ENCODE results near the gene VWA5B1.

The VWA5B1 gene

DNA sequence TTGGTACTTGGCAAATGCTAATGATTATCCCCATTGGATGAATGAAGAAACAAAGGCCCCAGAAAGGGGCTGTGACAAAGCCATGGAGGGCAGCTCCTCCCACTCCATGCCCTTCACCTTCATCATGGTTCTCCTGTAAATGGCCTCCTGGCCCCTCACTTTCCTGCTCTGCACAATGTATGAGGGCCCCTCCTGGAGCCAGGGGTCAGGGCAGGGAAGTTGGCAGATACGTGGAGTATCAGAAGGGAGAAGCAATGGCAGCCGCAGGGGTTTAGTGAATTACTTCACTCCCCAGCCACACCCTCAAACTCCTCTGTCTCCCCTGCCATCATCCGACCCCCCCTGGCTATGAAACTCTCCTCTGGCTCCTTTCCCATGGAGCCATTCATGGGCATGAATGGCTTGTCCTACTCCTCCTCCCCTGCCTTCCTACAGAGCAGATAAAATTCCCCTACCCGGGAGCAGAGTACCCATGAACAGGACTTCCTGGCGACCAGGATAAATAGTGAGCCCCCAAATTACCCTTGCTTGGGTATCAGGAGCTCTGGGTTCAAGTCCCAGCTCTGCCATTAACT lies 109.0 kb downstream of the VWA5B1 start:
- DNase-seq = no peak

DNA sequence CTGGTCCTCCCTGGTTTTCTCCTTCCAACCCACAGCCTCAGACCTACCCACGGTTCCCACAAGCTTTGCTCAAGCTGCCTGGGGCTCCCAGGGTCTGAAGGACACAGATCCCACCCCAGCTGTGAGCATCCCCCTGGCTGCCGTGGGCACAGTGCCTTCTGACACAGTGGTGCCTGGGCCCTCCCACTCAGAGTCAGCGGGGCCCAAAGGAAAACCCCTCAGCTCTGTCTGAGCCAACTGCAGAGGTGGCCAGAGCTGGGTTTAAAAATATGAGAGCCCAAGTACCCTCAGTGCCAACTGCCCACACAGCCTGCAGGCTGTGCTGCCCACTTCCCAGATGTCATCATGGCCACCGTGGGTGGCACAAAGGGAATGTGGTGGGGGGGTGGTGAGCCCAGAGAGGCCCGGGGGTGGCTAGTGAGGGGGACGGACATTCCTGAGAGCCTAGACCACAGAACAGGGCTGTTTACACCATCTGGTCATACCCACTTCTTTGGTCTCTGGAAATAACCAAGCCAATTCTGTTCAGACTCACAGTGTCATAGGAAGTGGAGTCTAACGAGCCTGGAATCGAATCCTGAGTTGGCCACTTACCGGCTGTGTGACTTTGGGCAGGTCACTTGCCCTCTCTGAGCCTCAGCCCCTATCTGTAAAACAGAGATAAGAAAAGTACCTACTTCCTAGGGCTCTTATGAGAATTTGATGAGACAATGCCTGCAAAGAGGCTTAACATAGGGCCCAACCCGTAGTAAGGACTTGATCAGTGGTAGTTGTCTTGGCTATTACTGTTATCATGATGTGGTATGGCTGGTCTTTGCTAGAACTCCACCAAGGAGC lies 109.9 kb downstream of the VWA5B1 start:
- DNase-seq = no peak

DNA sequence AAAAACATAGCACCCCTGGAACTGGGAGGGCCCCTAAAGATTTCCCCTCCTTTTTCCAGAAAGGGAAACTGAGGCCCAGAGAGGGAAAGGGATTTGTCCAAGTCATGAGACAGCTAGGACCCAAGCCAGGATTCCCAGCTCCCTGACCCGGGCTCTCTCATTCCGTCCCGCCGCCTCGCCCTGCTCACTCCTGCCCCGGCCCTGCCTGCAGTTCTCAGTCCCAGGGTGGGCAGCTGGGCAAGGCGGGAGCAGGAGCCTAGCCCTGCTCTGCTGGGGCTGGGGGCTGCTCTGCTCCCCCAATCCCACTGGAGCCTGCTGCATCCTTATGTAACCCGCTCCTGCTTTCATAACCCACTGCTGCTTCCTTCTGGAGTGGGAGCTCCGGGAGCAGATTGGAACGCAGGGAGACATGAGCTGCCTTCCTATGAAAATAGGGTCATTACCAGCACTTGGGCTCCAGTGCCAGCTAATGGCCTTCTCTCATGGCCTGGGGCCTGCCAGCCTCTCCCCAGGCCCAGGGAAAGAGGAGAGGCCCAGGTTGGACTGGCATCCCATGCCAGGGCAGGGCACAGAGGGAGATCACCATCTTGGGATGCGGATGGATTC lies 110.8 kb downstream of the VWA5B1 start:
- no peak for DNase-seq

DNA sequence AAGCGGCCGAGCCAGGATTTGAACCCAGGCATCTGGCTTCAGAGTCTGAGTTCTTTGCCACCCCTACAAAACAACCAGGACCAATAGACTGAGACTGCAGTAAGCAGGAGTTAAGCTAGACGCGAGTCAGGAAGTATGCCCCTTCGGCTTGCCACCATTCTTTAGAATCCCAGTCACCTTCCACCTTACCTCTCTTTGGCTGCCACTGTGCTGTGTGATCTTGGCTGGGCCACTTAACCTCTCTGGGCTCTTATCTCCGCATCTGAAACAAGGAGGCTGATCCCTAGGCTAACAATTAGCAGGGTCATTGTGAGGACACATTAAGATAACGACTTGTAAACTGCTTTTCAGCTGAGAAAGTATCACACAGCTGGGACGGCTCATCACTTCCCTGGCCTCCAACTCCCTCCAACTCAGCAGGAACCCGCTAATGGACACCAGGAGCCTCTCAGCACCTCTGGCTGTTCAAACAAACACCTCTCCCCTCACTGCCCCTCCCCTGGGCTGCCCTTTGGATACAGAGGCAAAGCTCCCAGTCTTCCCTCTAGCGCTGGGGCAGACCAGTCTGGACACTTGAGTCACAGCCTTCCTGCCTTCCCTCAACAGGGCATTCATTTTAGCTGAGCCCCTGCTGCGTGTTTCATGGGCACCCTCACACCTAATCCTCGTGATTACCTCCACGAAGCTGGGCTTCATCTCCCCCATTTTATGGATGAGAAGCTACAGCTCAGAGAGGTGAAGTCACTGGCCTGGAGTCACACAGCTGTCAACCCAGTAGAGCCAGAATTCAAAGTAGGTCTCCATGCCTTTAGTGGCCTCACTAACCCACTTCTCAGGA lies 112.1 kb downstream of the VWA5B1 start:
- DNase-seq = no peak

DNA sequence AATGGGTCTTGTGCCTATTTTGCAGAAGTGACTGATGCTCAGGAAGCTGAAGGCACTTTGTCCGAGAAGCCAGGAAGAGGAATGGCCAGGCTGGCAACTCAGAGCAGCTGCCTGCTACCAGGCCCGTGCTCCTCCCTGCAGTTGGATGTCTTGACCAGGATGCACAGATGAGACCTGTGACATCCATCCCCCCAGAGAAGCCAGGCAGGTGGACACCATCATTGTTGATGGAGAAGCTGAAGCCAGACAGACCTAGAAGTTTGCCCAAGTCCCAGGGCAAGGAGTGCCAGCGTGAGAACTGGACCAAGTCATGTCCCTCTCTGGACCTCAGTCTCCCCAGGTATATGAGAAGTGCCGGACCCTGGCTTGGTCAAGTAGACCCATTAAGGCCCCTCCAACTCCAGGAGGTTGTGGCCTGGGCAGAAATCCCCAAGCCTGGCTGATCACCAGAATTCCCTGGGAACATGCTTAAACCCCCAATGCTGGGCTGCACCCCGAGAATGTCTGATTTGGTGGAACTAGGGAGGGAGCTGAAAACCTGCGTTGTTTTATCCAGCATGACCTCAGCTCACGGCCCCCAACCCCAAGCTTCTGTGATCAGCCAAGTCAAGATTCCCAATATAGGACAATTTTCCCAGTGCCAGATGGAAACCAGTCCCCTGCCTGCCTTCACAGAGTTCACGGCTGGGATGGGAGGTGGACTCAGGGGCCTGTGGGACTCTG lies 112.9 kb downstream of the VWA5B1 start:
- DNase-seq = no peak

DNA sequence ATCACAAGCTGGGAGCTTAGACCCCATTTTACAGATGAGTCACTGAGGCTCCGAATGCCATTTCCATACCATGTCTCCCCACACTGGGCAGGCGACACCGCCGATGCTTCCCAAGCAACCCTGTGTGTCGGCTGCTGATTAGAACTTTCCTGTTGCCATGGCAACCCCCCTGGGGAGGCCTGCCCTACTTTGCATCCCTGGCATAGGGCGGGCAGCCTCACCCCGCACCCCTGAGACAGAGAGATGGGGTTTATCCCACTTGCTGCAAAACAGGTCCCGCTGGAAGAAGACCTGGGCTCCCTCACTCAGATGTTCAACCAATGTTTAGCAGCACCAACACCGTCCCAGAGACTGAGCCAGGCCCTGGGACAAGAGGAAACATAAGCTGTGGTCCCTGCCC lies 113.8 kb downstream of the VWA5B1 start:
- no peak for DNase-seq

Measured in stimulated activated CD4-positive, alpha-beta T cell treated with anti-CD3 and anti-CD28 coated beads, Interleukin-15, amount 100 ng/mL, for 24 hours (primary cell).